Subcutaneous abdominal adipose tissue (tissue), 5 donors: ENCODE measurements around the gene CCNY.
A peak's percentile ranks its signal among the peaks of the same experiment; 100 is the strongest.

Source experiments
- H3K27ac ChIP-seq: one replicate; pipeline ENCODE4 v1.7.0; 2013; ENCODE audit warnings: low read depth, mild to moderate bottlenecking, inconsistent platforms, low read length, moderate library complexity
- H3K27me3 ChIP-seq, 5 donors: one replicate each; pipeline ENCODE4 v1.7.0; 2013; ENCODE audit warnings: low read length in 5 of 5, inconsistent platforms in 1 of 5; ENCODE audit not compliant: control insufficient read depth in 5 of 5, insufficient read depth in 4 of 5
- H3K36me3 ChIP-seq, 5 donors: one replicate each; pipeline ENCODE4 v1.7.0; 2013; ENCODE audit warnings: low read length in 5 of 5; ENCODE audit not compliant: control insufficient read depth in 5 of 5, insufficient read depth in 5 of 5
- H3K4me1 ChIP-seq, 5 donors: one replicate each; pipeline ENCODE4 v1.7.0; 2013; ENCODE audit warnings: low read length in 5 of 5, mild to moderate bottlenecking in 3 of 5, moderate library complexity in 1 of 5; ENCODE audit not compliant: control insufficient read depth in 5 of 5, insufficient read depth in 5 of 5
- H3K4me3 ChIP-seq, 5 donors: one replicate each; pipeline ENCODE4 v1.7.0; 2013; ENCODE audit warnings: low read length in 5 of 5, low read depth in 1 of 5
- H3K9ac ChIP-seq, 5 donors: one replicate each; pipeline ENCODE4 v1.7.0; 2013; ENCODE audit warnings: low read length in 5 of 5, mild to moderate bottlenecking in 4 of 5, moderate library complexity in 3 of 5
- H3K9me3 ChIP-seq, 5 donors: one replicate each; pipeline ENCODE4 v1.7.0; 2013; ENCODE audit warnings: low read length in 5 of 5; ENCODE audit not compliant: control insufficient read depth in 5 of 5
- donor health status: healthy.
- donor health status: healthy.
- donor health status: healthy.
- donor health status: healthy.
- donor health status: healthy.

Gene CCNY

GRCh38 chr10:35378541-35379210 lies 42.4 kb downstream of the CCNY start:
- Histone ChIP-seq H3K36me3 (no peaks in the 10 kb centered on the region), H3K27ac (peak overlapping the region; percentile 80), H3K9me3 (peaks cover 0 to 2% (median 0%) of the 10 kb centered on the region in 5 donors), H3K4me3 (no peak overlapping the region), H3K9ac (peak overlapping the region in 2 of 5 donors; percentile 23 to 39), H3K4me1 (peaks cover 10 to 36% (median 16%) of the 10 kb centered on the region in 5 donors), H3K27me3 (no peaks in the 10 kb centered on the region)

- Histone ChIP-seq H3K4me1 (peaks cover 10 to 31% (median 16%) of the 10 kb centered on the region in 5 donors), H3K27ac (peak overlapping the region; percentile 80), H3K36me3 (no peaks in the 10 kb centered on the region), H3K27me3 (no peaks in the 10 kb centered on the region), H3K4me3 (peak overlapping the region in 2 of 5 donors; percentile 2 to 12), H3K9ac (peak overlapping the region in 3 of 5 donors; percentile 23 to 39 (median 26)), H3K9me3 (peaks cover 0 to 2% (median 0%) of the 10 kb centered on the region in 5 donors)
These were observed 43.2 kb downstream of the CCNY start for GRCh38 chr10:35379226-35380137.

DNA sequence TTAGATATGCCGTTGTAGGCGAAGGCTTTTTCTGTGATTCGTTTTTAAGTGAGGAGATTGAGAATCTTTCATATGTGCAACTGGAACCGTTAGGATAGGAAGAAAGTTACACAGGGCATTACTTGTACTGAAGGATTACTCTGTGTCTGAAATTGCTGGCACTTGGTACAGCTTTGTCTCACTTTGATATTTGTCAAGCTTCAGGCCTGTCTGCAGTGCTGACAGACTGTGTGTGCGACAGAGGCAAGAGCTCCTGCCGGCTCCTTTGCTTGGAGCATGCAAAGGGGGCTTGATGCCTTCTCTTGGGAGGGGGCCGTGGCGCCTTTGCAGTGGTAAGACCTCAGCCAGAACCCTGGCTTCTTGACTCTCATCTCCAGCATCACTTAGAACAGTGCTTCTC lies 45.8 kb downstream of the CCNY start:
- H3K9ac ChIP-seq = no peak overlapping the region
- peaks cover 10 to 42% (median 23%) of the 10 kb centered on the region in 5 donors for H3K4me1 ChIP-seq
- no peaks in the 10 kb centered on the region for H3K36me3 ChIP-seq
- no peak overlapping the region for H3K4me3 ChIP-seq
- H3K9me3 ChIP-seq = no peaks in the 10 kb centered on the region
- H3K27me3 ChIP-seq = no peaks in the 10 kb centered on the region
- no peak overlapping the region for H3K27ac ChIP-seq

GRCh38 chr10:35384265-35384868 lies 48.1 kb downstream of the CCNY start:
- no peak overlapping the region for H3K4me3 ChIP-seq
- peaks cover 0 to 6% (median 4%) of the 10 kb centered on the region in 5 donors for H3K9me3 ChIP-seq
- H3K4me1 ChIP-seq = peaks cover 8 to 43% (median 18%) of the 10 kb centered on the region in 5 donors
- H3K27ac ChIP-seq = no peak overlapping the region
- H3K36me3 ChIP-seq = no peaks in the 10 kb centered on the region
- no peaks in the 10 kb centered on the region for H3K27me3 ChIP-seq
- no peak overlapping the region for H3K9ac ChIP-seq

DNA sequence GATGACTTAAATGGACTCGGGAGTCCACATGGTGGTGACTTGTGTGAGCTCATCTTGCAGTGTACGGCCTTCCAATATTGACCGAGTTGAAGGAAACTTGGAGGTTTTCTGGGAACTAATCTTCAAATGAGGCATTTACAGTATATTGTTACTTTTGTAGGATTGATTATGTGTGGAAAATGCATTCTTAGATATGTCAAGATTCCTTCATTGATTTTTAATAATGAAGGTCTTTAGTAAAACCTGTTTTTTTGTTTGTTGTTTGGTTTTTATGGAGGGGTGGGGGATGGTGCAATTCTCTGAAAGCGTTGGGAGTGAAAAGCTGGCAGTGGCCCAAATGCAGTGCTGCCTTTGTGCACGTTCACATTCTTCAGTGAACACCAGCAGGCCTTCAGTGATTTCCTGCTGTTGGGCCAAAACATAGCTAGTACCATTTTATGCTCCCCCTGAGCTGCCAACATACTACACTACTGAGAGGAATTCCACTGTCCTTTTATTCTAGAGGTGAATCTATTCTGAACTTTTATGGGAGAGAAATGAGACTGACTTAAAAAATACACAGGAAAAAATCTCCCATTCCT lies 50.4 kb downstream of the CCNY start:
- H3K4me1 ChIP-seq = peaks cover 0 to 37% (median 18%) of the 10 kb centered on the region in 5 donors
- H3K4me3 ChIP-seq = no peak overlapping the region
- H3K27ac ChIP-seq = peak overlapping the region; percentile 20
- no peaks in the 10 kb centered on the region for H3K36me3 ChIP-seq
- H3K9ac ChIP-seq = no peak overlapping the region
- no peaks in the 10 kb centered on the region for H3K27me3 ChIP-seq
- peaks cover 0 to 13% (median 10%) of the 10 kb centered on the region in 5 donors for H3K9me3 ChIP-seq

DNA sequence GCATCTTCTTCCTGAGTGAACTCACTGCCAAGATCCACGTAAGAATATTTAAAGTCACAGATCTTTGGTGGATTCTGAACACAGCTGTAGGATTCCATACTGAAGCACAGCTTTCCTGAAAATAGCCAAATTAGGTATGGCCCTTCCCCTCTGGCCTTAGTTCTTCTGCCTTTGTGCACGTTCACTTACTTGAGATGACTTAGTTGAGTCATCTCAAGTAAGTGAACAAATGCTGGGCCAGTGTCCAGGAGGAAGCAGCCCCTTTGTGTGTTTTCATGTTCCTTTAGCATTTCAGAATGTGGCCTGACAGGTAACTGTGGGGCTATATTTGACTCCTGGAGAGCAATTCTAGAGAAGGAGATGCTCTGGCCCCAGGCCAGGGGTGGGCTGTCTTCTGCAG lies 51.5 kb downstream of the CCNY start:
- H3K27me3 ChIP-seq = no peaks in the 10 kb centered on the region
- H3K27ac ChIP-seq = no peak overlapping the region
- peaks cover 0 to 44% (median 18%) of the 10 kb centered on the region in 5 donors for H3K4me1 ChIP-seq
- H3K4me3 ChIP-seq = no peak overlapping the region
- peaks cover 0 to 13% (median 11%) of the 10 kb centered on the region in 5 donors for H3K9me3 ChIP-seq
- no peak overlapping the region for H3K9ac ChIP-seq
- no peaks in the 10 kb centered on the region for H3K36me3 ChIP-seq

DNA sequence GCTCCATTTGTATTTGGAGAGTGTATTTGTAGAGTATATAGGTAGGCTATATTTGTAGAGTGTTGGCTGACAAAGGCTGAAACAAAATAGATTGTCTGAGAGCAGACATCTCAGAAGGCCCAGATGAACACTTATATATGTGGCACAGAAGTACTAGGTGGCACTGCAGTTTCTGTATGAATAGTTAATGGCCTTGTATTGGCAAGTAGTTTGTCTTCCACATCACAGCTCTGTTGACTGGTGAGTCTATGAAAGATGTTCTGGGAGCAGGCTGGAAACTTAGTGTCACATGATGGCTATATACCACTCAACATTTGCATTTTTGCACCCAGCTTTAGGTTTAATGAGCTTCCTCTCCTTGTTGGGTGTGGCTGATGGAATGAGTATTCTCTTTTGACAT lies 51.9 kb downstream of the CCNY start:
- no peak overlapping the region for H3K9ac ChIP-seq
- no peak overlapping the region for H3K4me3 ChIP-seq
- H3K27ac ChIP-seq = no peak overlapping the region
- no peaks in the 10 kb centered on the region for H3K36me3 ChIP-seq
- no peaks in the 10 kb centered on the region for H3K27me3 ChIP-seq
- peaks cover 0 to 45% (median 18%) of the 10 kb centered on the region in 5 donors for H3K4me1 ChIP-seq
- peaks cover 0 to 13% (median 11%) of the 10 kb centered on the region in 5 donors for H3K9me3 ChIP-seq

GRCh38 chr10:35388682-35389081 lies 52.4 kb downstream of the CCNY start:
- Histone ChIP-seq H3K9me3 (peaks cover 0 to 13% (median 11%) of the 10 kb centered on the region in 5 donors), H3K27ac (no peak overlapping the region), H3K4me3 (no peak overlapping the region), H3K36me3 (no peaks in the 10 kb centered on the region), H3K9ac (no peak overlapping the region), H3K27me3 (no peaks in the 10 kb centered on the region), H3K4me1 (peaks cover 0 to 48% (median 18%) of the 10 kb centered on the region in 5 donors)

- Histone ChIP-seq H3K9me3 (peaks cover 0 to 13% (median 11%) of the 10 kb centered on the region in 5 donors), H3K9ac (no peak overlapping the region), H3K36me3 (no peaks in the 10 kb centered on the region), H3K4me1 (peaks cover 0 to 58% (median 24%) of the 10 kb centered on the region in 5 donors), H3K27me3 (no peaks in the 10 kb centered on the region), H3K27ac (no peak overlapping the region), H3K4me3 (no peak overlapping the region)
These were observed 54.0 kb downstream of the CCNY start for GRCh38 chr10:35390161-35390840.
